T-helper 1 cell treated with Interleukin-12 subunit alpha and Interleukin-12 subunit beta and Interleukin-4 antibody, amounts not matched to agents 30 μg/mL and 1 μg/mL, for 36 hours (primary cell): ENCODE data around the gene NFX1.

Experiments
- H3K27ac Mint-ChIP-seq: one replicate; pipeline ENCODE4 v1.8.0; 2021; ENCODE audit warnings: mild to moderate bottlenecking, mixed read lengths
- H3K27me3 Mint-ChIP-seq: one replicate; pipeline ENCODE4 v1.8.0; 2021; ENCODE audit warnings: low read depth, mixed read lengths
- H3K36me3 Mint-ChIP-seq: one replicate; pipeline ENCODE4 v1.8.0; 2021; ENCODE audit warnings: low read depth, mixed read lengths
- H3K4me1 Mint-ChIP-seq: one replicate; pipeline ENCODE4 v1.8.0; 2021; ENCODE audit warnings: low read depth, mixed read lengths
- H3K4me3 Mint-ChIP-seq: one replicate; pipeline ENCODE4 v1.8.0; 2021; ENCODE audit warnings: mild to moderate bottlenecking, moderate library complexity, mixed read lengths
- H3K9me3 Mint-ChIP-seq: one replicate; pipeline ENCODE4 v1.8.0; 2021; ENCODE audit warnings: mixed read lengths

Gene NFX1

GRCh38 chr9:33290247-33291030 is at the start of gene NFX1:
Gene NFX1 (plus strand): TSS chr9:33290516. CDS start chr9:33290573, 57 bp downstream.
- H3K36me3 Mint-ChIP-seq, result peaks cover 33% of the 10 kb centered on the region
- no peaks in the 10 kb centered on the region for H3K9me3 Mint-ChIP-seq
- H3K4me3 Mint-ChIP-seq, result peak within 1 kb of the TSS; percentile 98
- H3K27me3 Mint-ChIP-seq, result peaks cover 4% of the 10 kb centered on the region
- peaks cover 42% of the 10 kb centered on the region for H3K4me1 Mint-ChIP-seq
- H3K27ac Mint-ChIP-seq, result peak within 1 kb of the TSS; percentile 100

GRCh38 chr9:33241298-33241697 is 49.0 kb upstream of the NFX1 start:
- no peaks in the 10 kb centered on the region for H3K9me3 Mint-ChIP-seq

GRCh38 chr9:33242609-33243134 is 47.6 kb upstream of the NFX1 start:
- H3K4me1 Mint-ChIP-seq, result peaks cover 8% of the 10 kb centered on the region
- no peak overlapping the region for H3K27ac Mint-ChIP-seq
- no peaks in the 10 kb centered on the region for H3K9me3 Mint-ChIP-seq
- no peak overlapping the region for H3K4me3 Mint-ChIP-seq
- H3K27me3 Mint-ChIP-seq, result no peaks in the 10 kb centered on the region
- peaks cover 1% of the 10 kb centered on the region for H3K36me3 Mint-ChIP-seq

More at GRCh38 chr9:33241298-33241697, 49.0 kb upstream of the NFX1 start:
- Mint-ChIP-seq H3K4me1 (peaks cover 8% of the 10 kb centered on the region), H3K36me3 (no peaks in the 10 kb centered on the region), H3K27me3 (no peaks in the 10 kb centered on the region), H3K4me3 (no peak overlapping the region), H3K27ac (no peak overlapping the region)

- H3K27me3 Mint-ChIP-seq, result no peaks in the 10 kb centered on the region
- H3K9me3 Mint-ChIP-seq, result no peaks in the 10 kb centered on the region
- H3K27ac Mint-ChIP-seq, result no peak overlapping the region
- peaks cover 1% of the 10 kb centered on the region for H3K36me3 Mint-ChIP-seq
- no peak overlapping the region for H3K4me3 Mint-ChIP-seq
- H3K4me1 Mint-ChIP-seq, result peaks cover 8% of the 10 kb centered on the region
Measured at GRCh38 chr9:33244137-33244784, 46.1 kb upstream of the NFX1 start.

- Mint-ChIP-seq H3K9me3 (no peaks in the 10 kb centered on the region), H3K4me3 (no peak overlapping the region), H3K4me1 (peaks cover 6% of the 10 kb centered on the region), H3K27me3 (no peaks in the 10 kb centered on the region), H3K27ac (no peak overlapping the region), H3K36me3 (peaks cover 1% of the 10 kb centered on the region)
Measured at GRCh38 chr9:33245341-33245740, 45.0 kb upstream of the NFX1 start.

GRCh38 chr9:33246269-33246860 is 44.0 kb upstream of the NFX1 start:
- H3K4me1 Mint-ChIP-seq, result peaks cover 6% of the 10 kb centered on the region
- H3K27ac Mint-ChIP-seq, result no peak overlapping the region
- no peaks in the 10 kb centered on the region for H3K9me3 Mint-ChIP-seq
- H3K4me3 Mint-ChIP-seq, result no peak overlapping the region
- H3K27me3 Mint-ChIP-seq, result no peaks in the 10 kb centered on the region
- H3K36me3 Mint-ChIP-seq, result peaks cover 4% of the 10 kb centered on the region

GRCh38 chr9:33248606-33249005 is 41.7 kb upstream of the NFX1 start:
- Mint-ChIP-seq H3K27me3 (no peaks in the 10 kb centered on the region), H3K9me3 (no peaks in the 10 kb centered on the region), H3K4me3 (no peak overlapping the region), H3K4me1 (peaks cover 3% of the 10 kb centered on the region), H3K27ac (no peak overlapping the region), H3K36me3 (peaks cover 12% of the 10 kb centered on the region)

GRCh38 chr9:33249087-33249658 is 41.1 kb upstream of the NFX1 start:
- peaks cover 12% of the 10 kb centered on the region for H3K36me3 Mint-ChIP-seq
- H3K9me3 Mint-ChIP-seq, result no peaks in the 10 kb centered on the region
- H3K27ac Mint-ChIP-seq, result no peak overlapping the region
- no peak overlapping the region for H3K4me3 Mint-ChIP-seq
- no peaks in the 10 kb centered on the region for H3K4me1 Mint-ChIP-seq
- no peaks in the 10 kb centered on the region for H3K27me3 Mint-ChIP-seq

GRCh38 chr9:33249983-33250382 is 40.3 kb upstream of the NFX1 start:
- Mint-ChIP-seq H3K27ac (no peak overlapping the region), H3K4me3 (no peak overlapping the region), H3K4me1 (no peaks in the 10 kb centered on the region), H3K27me3 (no peaks in the 10 kb centered on the region), H3K9me3 (no peaks in the 10 kb centered on the region), H3K36me3 (peaks cover 13% of the 10 kb centered on the region)

GRCh38 chr9:33250458-33250995 is 39.8 kb upstream of the NFX1 start:
- H3K9me3 Mint-ChIP-seq, result no peaks in the 10 kb centered on the region
- H3K4me1 Mint-ChIP-seq, result no peaks in the 10 kb centered on the region
- no peak overlapping the region for H3K27ac Mint-ChIP-seq
- no peaks in the 10 kb centered on the region for H3K27me3 Mint-ChIP-seq
- H3K4me3 Mint-ChIP-seq, result no peak overlapping the region
- H3K36me3 Mint-ChIP-seq, result peaks cover 14% of the 10 kb centered on the region

- no peaks in the 10 kb centered on the region for H3K9me3 Mint-ChIP-seq
- H3K4me1 Mint-ChIP-seq, result peaks cover 4% of the 10 kb centered on the region
- H3K27me3 Mint-ChIP-seq, result no peaks in the 10 kb centered on the region
- H3K27ac Mint-ChIP-seq, result no peak overlapping the region
- H3K36me3 Mint-ChIP-seq, result peaks cover 34% of the 10 kb centered on the region
- H3K4me3 Mint-ChIP-seq, result no peak overlapping the region
Measured at GRCh38 chr9:33254211-33254610, 36.1 kb upstream of the NFX1 start.

- Mint-ChIP-seq H3K4me3 (no peak overlapping the region), H3K9me3 (no peaks in the 10 kb centered on the region), H3K27ac (no peak overlapping the region), H3K27me3 (no peaks in the 10 kb centered on the region), H3K4me1 (peaks cover 6% of the 10 kb centered on the region), H3K36me3 (peaks cover 39% of the 10 kb centered on the region)
Measured at GRCh38 chr9:33255014-33255413, 35.3 kb upstream of the NFX1 start.

- Mint-ChIP-seq H3K4me3 (no peak overlapping the region), H3K4me1 (peaks cover 9% of the 10 kb centered on the region)
Measured at GRCh38 chr9:33255471-33255870, 34.8 kb upstream of the NFX1 start.

GRCh38 chr9:33256236-33256635 is 34.1 kb upstream of the NFX1 start:
- peaks cover 49% of the 10 kb centered on the region for H3K36me3 Mint-ChIP-seq
- H3K27me3 Mint-ChIP-seq, result no peaks in the 10 kb centered on the region
- no peaks in the 10 kb centered on the region for H3K9me3 Mint-ChIP-seq
- no peak overlapping the region for H3K27ac Mint-ChIP-seq
- peaks cover 11% of the 10 kb centered on the region for H3K4me1 Mint-ChIP-seq
- no peak overlapping the region for H3K4me3 Mint-ChIP-seq

More at GRCh38 chr9:33255471-33255870, 34.8 kb upstream of the NFX1 start:
- Mint-ChIP-seq H3K36me3 (peaks cover 44% of the 10 kb centered on the region), H3K27me3 (no peaks in the 10 kb centered on the region), H3K9me3 (no peaks in the 10 kb centered on the region), H3K27ac (no peak overlapping the region)
